GM18498 (cell line): ENCODE measurements around the gene DNAJB2.
"Not testable (repeated sequence)": the region's sequence is repeated elsewhere in the genome, so short reads cannot be mapped to it uniquely, and the experiment has no call there.

Experiments
- ATAC-seq: cut with Tn5 transposase; IDR thresholded peaks from one replicate; pipeline ENCODE4 v1.9.1; 2021; ENCODE audit warnings: mild to moderate bottlenecking, moderate library complexity; ENCODE audit not compliant: unreplicated experiment

Gene DNAJB2

GRCh38 chr2:219284501-219285372, 5.6 kb downstream of the DNAJB2 start:
- no peak for ATAC-seq

GRCh38 chr2:219285373-219285735, 6.2 kb downstream of the DNAJB2 start:
- ATAC-seq, result no peak

GRCh38 chr2:219285894-219286425, 6.8 kb downstream of the DNAJB2 start:
- no peak for ATAC-seq

- no peak for ATAC-seq
Observed at GRCh38 chr2:219286436-219287115, 7.4 kb downstream of the DNAJB2 start.

GRCh38 chr2:219287116-219287440, 7.9 kb downstream of the DNAJB2 start:
- not testable (repeated sequence) for ATAC-seq

- ATAC-seq, result no peak
Observed at GRCh38 chr2:219287580-219288265, 8.6 kb downstream of the DNAJB2 start.

GRCh38 chr2:219289195-219289536, 10.0 kb downstream of the DNAJB2 start:
- ATAC-seq, result no peak

- no peak for ATAC-seq
Observed at GRCh38 chr2:219289537-219290361, 10.6 kb downstream of the DNAJB2 start.

GRCh38 chr2:219290381-219291171, 11.4 kb downstream of the DNAJB2 start:
- ATAC-seq, result no peak

- no peak for ATAC-seq
Observed at GRCh38 chr2:219291394-219291793, 12.2 kb downstream of the DNAJB2 start.

- no peak for ATAC-seq
Observed at GRCh38 chr2:219291910-219292490, 12.8 kb downstream of the DNAJB2 start.

- ATAC-seq, result no peak
Observed at GRCh38 chr2:219292616-219293015, 13.4 kb downstream of the DNAJB2 start.

- no peak for ATAC-seq
Observed at GRCh38 chr2:219293736-219294231, 14.6 kb downstream of the DNAJB2 start.

GRCh38 chr2:219294356-219295351, 15.5 kb downstream of the DNAJB2 start:
- ATAC-seq, result peak; percentile 92

GRCh38 chr2:219296142-219296541, 17.0 kb downstream of the DNAJB2 start:
- ATAC-seq, result no peak

GRCh38 chr2:219296631-219297391, 17.6 kb downstream of the DNAJB2 start:
- ATAC-seq, result no peak

GRCh38 chr2:219297766-219298456, 18.7 kb downstream of the DNAJB2 start:
- ATAC-seq, result no peak
